Astrocyte of the cerebellum (primary cell): ENCODE results near the gene SCLY.

ENCODE experiments used
- DNase-seq: peaks from one replicate; pipeline ENCODE4 v3.0.0-alpha.2; 2011; ENCODE audit warnings: low read depth
- H3K4me3 ChIP-seq: 2 replicates; pipeline ENCODE4 v1.5.1; 2011; ENCODE audit warnings: mild to moderate bottlenecking, low read depth, low read length, moderate library complexity
- in situ Hi-C: cut with HindIII; loops from 2 replicates; pipeline ENCODE4 v1.10.0; 2017; ENCODE audit warnings: low sequenced_read_pairs
- TF ChIP-seq, protein P1 (sequence below): IDR thresholded peaks from 2 replicates; pipeline ENCODE4 v1.5.1; 2012; ENCODE audit warnings: low read length, low read depth, moderate library complexity, mild to moderate bottlenecking; ENCODE audit errors: missing control alignments

Gene SCLY

DNA sequence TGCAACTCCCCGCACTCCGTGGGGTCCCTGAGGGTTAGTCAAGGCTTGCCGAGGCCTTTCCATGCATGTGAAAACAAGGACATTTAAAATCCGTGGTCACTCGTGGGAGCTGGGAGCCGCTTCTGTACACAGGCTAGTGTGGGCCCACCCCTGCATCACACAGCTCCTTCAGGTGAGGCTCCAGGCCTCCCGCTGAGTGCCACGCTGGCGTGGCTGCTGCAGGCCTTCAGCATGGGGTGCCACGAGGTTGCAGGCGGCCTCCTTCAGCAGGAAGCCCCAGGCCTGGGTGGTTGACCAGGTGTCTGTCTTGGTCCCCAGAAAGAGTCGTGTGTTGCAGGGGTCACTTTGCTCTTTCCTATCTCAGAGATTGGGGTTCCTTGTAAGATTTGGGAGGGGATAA lies 84.2 kb downstream of the SCLY start:
- DNase-seq: no peak
- no peak overlapping the region for H3K4me3 ChIP-seq
- TF ChIP-seq, protein P1, sequence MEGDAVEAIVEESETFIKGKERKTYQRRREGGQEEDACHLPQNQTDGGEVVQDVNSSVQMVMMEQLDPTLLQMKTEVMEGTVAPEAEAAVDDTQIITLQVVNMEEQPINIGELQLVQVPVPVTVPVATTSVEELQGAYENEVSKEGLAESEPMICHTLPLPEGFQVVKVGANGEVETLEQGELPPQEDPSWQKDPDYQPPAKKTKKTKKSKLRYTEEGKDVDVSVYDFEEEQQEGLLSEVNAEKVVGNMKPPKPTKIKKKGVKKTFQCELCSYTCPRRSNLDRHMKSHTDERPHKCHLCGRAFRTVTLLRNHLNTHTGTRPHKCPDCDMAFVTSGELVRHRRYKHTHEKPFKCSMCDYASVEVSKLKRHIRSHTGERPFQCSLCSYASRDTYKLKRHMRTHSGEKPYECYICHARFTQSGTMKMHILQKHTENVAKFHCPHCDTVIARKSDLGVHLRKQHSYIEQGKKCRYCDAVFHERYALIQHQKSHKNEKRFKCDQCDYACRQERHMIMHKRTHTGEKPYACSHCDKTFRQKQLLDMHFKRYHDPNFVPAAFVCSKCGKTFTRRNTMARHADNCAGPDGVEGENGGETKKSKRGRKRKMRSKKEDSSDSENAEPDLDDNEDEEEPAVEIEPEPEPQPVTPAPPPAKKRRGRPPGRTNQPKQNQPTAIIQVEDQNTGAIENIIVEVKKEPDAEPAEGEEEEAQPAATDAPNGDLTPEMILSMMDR: no peak
- in situ Hi-C loops: no loop called here

DNA sequence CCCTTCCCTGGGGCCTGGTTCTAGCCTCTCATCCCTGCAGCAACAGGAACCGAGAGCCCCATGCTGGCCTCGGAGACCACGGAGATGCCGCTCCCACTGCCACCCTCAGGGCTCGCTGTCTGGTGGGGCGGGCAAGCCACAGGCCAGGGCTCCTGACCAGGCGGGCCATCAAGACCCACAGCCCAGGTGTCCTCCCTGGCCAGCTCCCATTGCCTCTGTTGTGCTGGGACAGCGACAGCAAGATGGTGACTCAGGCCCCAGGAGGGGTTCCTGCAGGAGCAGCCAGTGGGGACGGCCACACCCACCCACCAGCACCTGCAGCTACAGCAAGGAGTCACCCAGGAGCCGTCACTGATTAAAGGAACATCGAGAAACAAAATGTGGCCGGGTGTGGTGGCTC lies 85.0 kb downstream of the SCLY start:
- H3K4me3 ChIP-seq: no peak overlapping the region
- DNase-seq: no peak
- in situ Hi-C loops: no loop called here
- TF ChIP-seq, protein P1: no peak

DNA sequence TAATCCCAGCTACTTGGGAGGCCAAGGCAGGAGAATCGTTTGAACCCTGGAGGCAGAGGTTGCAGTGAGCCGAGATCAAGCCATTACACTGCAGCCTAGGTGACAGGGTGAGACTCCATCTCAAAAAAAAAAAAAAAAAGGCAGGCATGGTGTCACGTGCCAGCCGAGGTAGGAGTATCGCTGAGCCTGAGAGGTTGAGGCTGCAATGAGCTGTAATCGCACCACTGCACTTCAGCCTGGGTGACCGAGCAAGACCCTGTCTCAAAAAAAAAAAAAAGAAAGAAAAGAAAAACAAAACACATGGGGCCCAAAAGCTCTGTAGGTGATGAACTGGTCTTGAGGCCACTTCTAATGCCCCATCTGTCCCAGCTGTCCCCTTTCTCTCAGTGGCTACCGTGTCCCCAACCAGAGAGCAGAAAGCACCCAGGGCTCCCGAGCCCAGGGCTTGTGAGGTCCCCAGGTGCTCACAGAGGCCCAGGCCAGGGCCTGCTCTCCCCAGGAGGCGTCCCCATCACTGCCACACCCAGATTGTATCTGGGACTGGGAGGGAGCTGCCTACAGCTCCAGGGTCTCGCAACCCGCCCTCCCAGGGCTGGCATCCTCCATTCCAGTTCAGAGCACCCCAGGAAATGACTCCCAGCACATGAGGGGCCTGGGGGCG lies 86.2 kb downstream of the SCLY start:
- no peak for DNase-seq
- in situ Hi-C loops: no loop called here
- H3K4me3 ChIP-seq: no peak overlapping the region
- TF ChIP-seq, protein P1: no peak

DNA sequence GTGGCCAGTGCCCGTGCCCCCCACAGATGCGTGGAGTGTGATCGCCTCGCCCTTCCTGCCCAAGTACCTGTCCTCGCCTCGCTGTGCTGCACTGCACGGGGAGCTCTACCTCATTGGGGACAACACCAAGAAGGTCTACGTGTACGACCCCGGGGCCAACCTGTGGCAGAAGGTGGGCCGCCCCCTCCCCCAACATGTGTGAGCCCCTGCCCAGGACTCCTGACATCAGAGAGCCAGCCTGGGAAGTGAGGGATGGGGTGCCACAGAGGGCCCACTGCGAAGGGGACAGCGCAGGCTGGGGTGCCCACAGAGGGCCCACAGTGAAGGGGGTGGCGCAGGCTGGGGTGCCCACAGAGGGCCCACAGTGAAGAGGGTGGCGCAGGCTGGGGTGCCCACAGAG lies 88.2 kb downstream of the SCLY start:
- in situ Hi-C loops: no loop called here
- DNase-seq: no peak
- no peak overlapping the region for H3K4me3 ChIP-seq
- TF ChIP-seq, protein P1: no peak
